Pancreas (tissue), 10 donors: Measurements from ENCODE around the gene RPS6KC1. TPM values are rescaled to one million over a fixed set of nuclear protein-coding genes. Genes with fewer than 3 reads are reported as not detected.

Experiments used
- ATAC-seq, 4 donors: fragments of 200-7000 bp; cut with Tn5 transposase; one replicate each; pipeline versions ENCODE4 v1.8.0 to v1.9.1; 2020; ENCODE audit warnings: mild to moderate bottlenecking in 4 of 4, moderate library complexity in 4 of 4
- DNase-seq, 6 donors: peaks; one replicate each; pipeline ENCODE4 v3.0.0-alpha.2; 2020
- FAIRE-seq: peaks from 2 replicates; lab custom pipeline; 2012; peaks lifted over from hg19 to GRCh38; lab: Jason Lieb, UNC
- H3K27ac ChIP-seq, 4 donors: fragments of 200-600 bp; sonication (generic); 1 replicate in 3 of 4; 2 replicates in 1 of 4; pipeline versions ENCODE4 v1.5.0 to v1.8.0; 2020
- H3K27me3 ChIP-seq, 4 donors: fragments of 200-600 bp; one replicate each; pipeline ENCODE4 v1.8.0; 2021
- H3K36me3 ChIP-seq, 3 donors: fragments of 200-600 bp; sonication (generic) in 1 of 3; one replicate each; pipeline versions ENCODE4 v1.5.0 to v1.8.0; 2020 to 2021
- H3K4me1 ChIP-seq, 3 donors: fragments of 200-600 bp; one replicate each; pipeline ENCODE4 v1.8.0; 2021
- H3K4me3 ChIP-seq, 4 donors: fragments of 200-600 bp; sonication (generic) in 2 of 4; one replicate each; pipeline versions ENCODE4 v1.5.0 to v1.8.0; 2020 to 2021
- H3K9me3 ChIP-seq, 4 donors: fragments of 200-600 bp; one replicate each; pipeline ENCODE4 v1.8.0; 2021
- CTCF ChIP-seq, 4 donors: fragments of 200-600 bp; sonication (generic) in 3 of 4; IDR thresholded peaks; one replicate each; pipeline versions ENCODE4 v1.5.0 to v1.8.0; 2021; ENCODE audit warnings: antibody characterized with exemption in 4 of 4
- WGBS, 2 donors: extraction: QIAGEN DNeasy Blood & Tissue Kit; methylation state at CpG; one replicate each; pipeline ENCODE4 v1.1.7; 2013; 5-methylcytosine and 5-hydroxymethylcytosine counted together
- intact Hi-C, 3 donors: fragments of 100-400 bp; cut with DNase I; formaldehyde crosslinking; loops; one replicate each; pipeline versions ENCODE4 v1.11.1 to v1.14.2; 2022
- polyA plus RNA-seq, 2 donors: library from polyadenylated mRNA; stranded (reverse); fragments of 200-250 nt; gene quantifications; one replicate each; pipeline ENCODE4 v1.2.3, GENCODE V29; 2013
- total RNA-seq, 6 donors: library from RNA; stranded (reverse); fragmentation: NEBNext Ultra II Directional in 4 of 6; extraction: Animal tissue kit (Norgen Biotek cat#: 25700) in 4 of 6; gene quantifications; one replicate each; pipeline versions ENCODE4 v1.2.1 to v1.2.4, GENCODE V29; 2021 to 2023
- donor health status: healthy with polysubstance abuse.
- donor health status: DM: no; HTN: no; CAD: no; lungs with moderate emphysema.
- donor health status: DM: no; HTN: no; CAD: no.
- donor health status: control.
- donor health status: control.
- donor health status: Bipolar disorder and iron deficiency.
- donor health status: DM: yes; HTN: yes; CAD: no.
- donor health status: DM: no; HTN: no; CAD: no.
- donor health status: DM: no; HTN: no; CAD: no.
- donor health status: DM: yes; HTN: yes; CAD: no.

Gene RPS6KC1, protein sequence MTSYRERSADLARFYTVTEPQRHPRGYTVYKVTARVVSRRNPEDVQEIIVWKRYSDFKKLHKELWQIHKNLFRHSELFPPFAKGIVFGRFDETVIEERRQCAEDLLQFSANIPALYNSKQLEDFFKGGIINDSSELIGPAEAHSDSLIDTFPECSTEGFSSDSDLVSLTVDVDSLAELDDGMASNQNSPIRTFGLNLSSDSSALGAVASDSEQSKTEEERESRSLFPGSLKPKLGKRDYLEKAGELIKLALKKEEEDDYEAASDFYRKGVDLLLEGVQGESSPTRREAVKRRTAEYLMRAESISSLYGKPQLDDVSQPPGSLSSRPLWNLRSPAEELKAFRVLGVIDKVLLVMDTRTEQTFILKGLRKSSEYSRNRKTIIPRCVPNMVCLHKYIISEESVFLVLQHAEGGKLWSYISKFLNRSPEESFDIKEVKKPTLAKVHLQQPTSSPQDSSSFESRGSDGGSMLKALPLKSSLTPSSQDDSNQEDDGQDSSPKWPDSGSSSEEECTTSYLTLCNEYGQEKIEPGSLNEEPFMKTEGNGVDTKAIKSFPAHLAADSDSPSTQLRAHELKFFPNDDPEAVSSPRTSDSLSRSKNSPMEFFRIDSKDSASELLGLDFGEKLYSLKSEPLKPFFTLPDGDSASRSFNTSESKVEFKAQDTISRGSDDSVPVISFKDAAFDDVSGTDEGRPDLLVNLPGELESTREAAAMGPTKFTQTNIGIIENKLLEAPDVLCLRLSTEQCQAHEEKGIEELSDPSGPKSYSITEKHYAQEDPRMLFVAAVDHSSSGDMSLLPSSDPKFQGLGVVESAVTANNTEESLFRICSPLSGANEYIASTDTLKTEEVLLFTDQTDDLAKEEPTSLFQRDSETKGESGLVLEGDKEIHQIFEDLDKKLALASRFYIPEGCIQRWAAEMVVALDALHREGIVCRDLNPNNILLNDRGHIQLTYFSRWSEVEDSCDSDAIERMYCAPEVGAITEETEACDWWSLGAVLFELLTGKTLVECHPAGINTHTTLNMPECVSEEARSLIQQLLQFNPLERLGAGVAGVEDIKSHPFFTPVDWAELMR
- total RNA-seq (10 to 100 TPM in 1 of 6 donors, 1 to 10 TPM in 5; 5.7 to 11.4 (median 7.2) TPM), polyA plus RNA-seq (1 to 10 TPM; 2.3 to 4.9 TPM)

- no peaks in the 10 kb centered on the region for H3K27me3 ChIP-seq
- no peaks in the 10 kb centered on the region for H3K9me3 ChIP-seq
- H3K36me3 ChIP-seq = no peaks in the 10 kb centered on the region
- no peak for FAIRE-seq
- peak within 1 kb of the TSS; percentile 51 to 90 (median 80) for H3K4me3 ChIP-seq
- 0% methylated on average over 34 to 42 of the region's 42 CpGs for WGBS, 2 donors
- ATAC-seq = peak; percentile 99
- peaks cover 7 to 18% (median 8%) of the 10 kb centered on the region in 3 donors for H3K4me1 ChIP-seq
- no peak for TF ChIP-seq CTCF (IDR thresholded peaks at IDR 0.05)
- intact Hi-C loops = no loop called here
- DNase-seq = peak; percentile 79 to 93 (median 84)
- peak within 1 kb of the TSS; percentile 33 to 77 (median 60) for H3K27ac ChIP-seq
These were observed at the start of gene RPS6KC1 for GRCh38 chr1:213051127-213051880. Gene RPS6KC1, plus strand, starts transcription at chr1:213051241. Its CDS starts 164 bp downstream, at chr1:213051405.

GRCh38 chr1:213003256-213003655 lies 47.8 kb upstream of the RPS6KC1 start:
- Histone ChIP-seq H3K9me3 (no peaks in the 10 kb centered on the region), H3K27me3 (no peaks in the 10 kb centered on the region), H3K4me3 (no peak overlapping the region), H3K36me3 (peaks cover 0 to 8% (median 0%) of the 10 kb centered on the region in 3 donors), H3K4me1 (no peaks in the 10 kb centered on the region), H3K27ac (no peak overlapping the region)
- DNase-seq = no peak
- no peak for ATAC-seq
- TF ChIP-seq CTCF (IDR thresholded peaks at IDR 0.05) = no peak
- 94 to 96% methylated on average over 3 of the region's 3 CpGs for WGBS, 2 donors
- intact Hi-C loops = no loop called here
- no peak for FAIRE-seq

GRCh38 chr1:213008564-213008963 lies 42.5 kb upstream of the RPS6KC1 start:
- Histone ChIP-seq H3K27ac (no peak overlapping the region), H3K9me3 (no peaks in the 10 kb centered on the region), H3K4me1 (no peaks in the 10 kb centered on the region), H3K27me3 (no peaks in the 10 kb centered on the region), H3K36me3 (peaks cover 0 to 8% (median 0%) of the 10 kb centered on the region in 3 donors), H3K4me3 (no peak overlapping the region)
- WGBS, 2 donors = 82 to 83% methylated on average over 2 of the region's 2 CpGs
- DNase-seq = no peak
- TF ChIP-seq CTCF (IDR thresholded peaks at IDR 0.05) = no peak
- ATAC-seq = no peak
- intact Hi-C loops = no loop called here
- FAIRE-seq = no peak

GRCh38 chr1:213014642-213015041 lies 36.4 kb upstream of the RPS6KC1 start:
- FAIRE-seq = no peak
- WGBS, 2 donors = 9 to 11% methylated on average over 7 of the region's 7 CpGs
- H3K27ac ChIP-seq = peak overlapping the region; percentile 50 to 89 (median 73)
- ATAC-seq = peak in 1 of 4 donors; percentile 2
- peaks cover 5 to 12% (median 7%) of the 10 kb centered on the region in 3 donors for H3K4me1 ChIP-seq
- intact Hi-C loops = no loop called here
- TF ChIP-seq CTCF (IDR thresholded peaks at IDR 0.05) = no peak
- no peaks in the 10 kb centered on the region for H3K27me3 ChIP-seq
- no peaks in the 10 kb centered on the region for H3K36me3 ChIP-seq
- H3K9me3 ChIP-seq = no peaks in the 10 kb centered on the region
- no peak for DNase-seq
- H3K4me3 ChIP-seq = peak overlapping the region; percentile 55 to 92 (median 72)
